Endothelial cell of umbilical vein (primary cell): ENCODE results near the gene PARP12. TPM values are rescaled to one million over a fixed set of nuclear protein-coding genes. Genes with fewer than 3 reads are reported as not detected.

Source experiments
- BruUV-seq: library from RNA; stranded (reverse); fragments of 400-500 nt; replicated peaks from 2 replicates; lab custom pipeline; 2021; lab: Mats Ljungman, UMichigan
- CTCF ChIA-PET: fragments of 300-600, 350-600 bp; sonication (Branson Sonifier 250); formaldehyde crosslinking; loops from one replicate; lab custom pipeline; 2021; ENCODE audit warnings: antibody characterized with exemption, inconsistent platforms; lab: Charles Lee
- POLR2A ChIA-PET: fragments of 300-600, 350-600 bp; sonication (Branson Sonifier 250); formaldehyde crosslinking; loops from one replicate; lab custom pipeline; 2021; ENCODE audit warnings: antibody characterized with exemption, inconsistent platforms; lab: Charles Lee
- DNase-seq: peaks from one replicate; pipeline ENCODE4 v3.0.0-alpha.2; 2011; ENCODE audit warnings: low read depth, low spot score
- FAIRE-seq: peaks from 2 replicates; lab custom pipeline; 2011; peaks lifted over from hg19 to GRCh38; lab: Jason Lieb, UNC
- H2AFZ ChIP-seq: 2 replicates; pipeline ENCODE4 v1.6.0; 2012; ENCODE audit warnings: low read depth, low read length, control low read depth, inconsistent platforms
- H3K27ac ChIP-seq: 2 replicates; pipeline ENCODE4 v1.5.1; 2011; ENCODE audit warnings: low read depth, mild to moderate bottlenecking, control low read depth, low read length, moderate library complexity; ENCODE audit not compliant: insufficient read depth
- H3K27me3 ChIP-seq, 2 experiments: 2 replicates each; pipeline versions ENCODE4 v1.6.0 to v1.6.1; 2011; ENCODE audit warnings: low read length in 2 of 2, mixed read lengths in 1 of 2; ENCODE audit not compliant: control insufficient read depth in 2 of 2, insufficient read depth in 2 of 2
- H3K36me3 ChIP-seq, 2 experiments: 2 replicates in 1 of 2; 3 replicates in 1 of 2; pipeline ENCODE4 v1.5.1; 2011; ENCODE audit warnings: low read length in 2 of 2, mild to moderate bottlenecking in 1 of 2, moderate library complexity in 1 of 2; ENCODE audit not compliant: control insufficient read depth in 2 of 2, insufficient read depth in 2 of 2; ENCODE audit errors: extremely low read depth in 1 of 2
- H3K4me1 ChIP-seq: 3 replicates; pipeline ENCODE4 v1.5.1; 2011; ENCODE audit warnings: mild to moderate bottlenecking, low read length; ENCODE audit not compliant: control insufficient read depth, insufficient read depth; ENCODE audit errors: extremely low read depth
- H3K4me2 ChIP-seq: 2 replicates; pipeline ENCODE4 v1.6.1; 2011; ENCODE audit warnings: low read length, control low read depth, mixed read lengths; ENCODE audit not compliant: insufficient read depth
- H3K4me3 ChIP-seq, 3 experiments: fragments of 200-600 bp in 1 of 3; sonication (generic), shearing (Covaris generic) in 1 of 3; replicated peaks in 1 of 3; 2 replicates each; pipeline ENCODE4 v1.5.1; 2011 to 2016; ENCODE audit warnings: control low read depth in 3 of 3, low read length in 3 of 3, mild to moderate bottlenecking in 2 of 3, inconsistent platforms in 1 of 3, low read depth in 1 of 3, moderate library complexity in 1 of 3; ENCODE audit not compliant: insufficient read depth in 1 of 3
- H3K79me2 ChIP-seq: 2 replicates; pipeline ENCODE4 v1.6.0; 2012; ENCODE audit warnings: low read length, inconsistent platforms; ENCODE audit not compliant: control insufficient read depth, insufficient read depth
- H3K9ac ChIP-seq: replicated peaks from 2 replicates; pipeline ENCODE3; 2011; ENCODE audit warnings: low read length, control low read depth; ENCODE audit not compliant: insufficient read depth; ENCODE audit errors: extremely low read depth
- H3K9me1 ChIP-seq: replicated peaks from 3 replicates; pipeline ENCODE4 v1.6.0; 2011; ENCODE audit warnings: mild to moderate bottlenecking, low read length; ENCODE audit not compliant: control insufficient read depth, insufficient read depth; ENCODE audit errors: extremely low read depth
- H3K9me3 ChIP-seq: replicated peaks from 2 replicates; pipeline ENCODE4 v1.5.1; 2012; ENCODE audit warnings: low read length, inconsistent platforms; ENCODE audit not compliant: control insufficient read depth, insufficient read depth
- H4K20me1 ChIP-seq: replicated peaks from 2 replicates; pipeline ENCODE3; 2011; ENCODE audit warnings: mild to moderate bottlenecking, low read length; ENCODE audit not compliant: control insufficient read depth, insufficient read depth; ENCODE audit errors: extremely low read depth
- EZH2 ChIP-seq: IDR thresholded peaks from 2 replicates; pipeline ENCODE4 v1.6.1; 2012; ENCODE audit warnings: borderline replicate concordance, low read depth, mild to moderate bottlenecking, moderate library complexity, low read length, inconsistent platforms; ENCODE audit not compliant: severe bottlenecking
- FOS ChIP-seq: IDR thresholded peaks from 2 replicates; pipeline ENCODE4 v1.6.1; 2011; ENCODE audit warnings: mild to moderate bottlenecking, low read length, moderate library complexity, borderline replicate concordance; ENCODE audit not compliant: insufficient read depth
- GATA2 ChIP-seq: IDR thresholded peaks from 2 replicates; pipeline ENCODE4 v1.7.0; 2011; ENCODE audit warnings: low read depth, mild to moderate bottlenecking, moderate library complexity, mixed read lengths, low read length; ENCODE audit not compliant: insufficient read length, insufficient read depth
- JUN ChIP-seq: IDR thresholded peaks from 2 replicates; pipeline ENCODE4 v1.6.1; 2011; ENCODE audit warnings: borderline replicate concordance, low read depth; ENCODE audit not compliant: insufficient read length, insufficient read depth
- MYC ChIP-seq: IDR thresholded peaks from one replicate; pipeline ENCODE4 v1.6.1; 2011; ENCODE audit warnings: mild to moderate bottlenecking, low read depth, low read length
- POLR2A ChIP-seq: IDR thresholded peaks from 2 replicates; pipeline ENCODE4 v1.6.1; 2012; ENCODE audit warnings: low read depth, mild to moderate bottlenecking, control low read depth, low read length
- POLR2AphosphoS5 ChIP-seq: IDR thresholded peaks from 2 replicates; pipeline ENCODE4 v1.6.1; 2012; ENCODE audit warnings: low read depth, mild to moderate bottlenecking, control low read depth, low read length, moderate library complexity; ENCODE audit not compliant: insufficient read depth
- dilution Hi-C: fragments of 300-500 bp; cut with MboI; formaldehyde crosslinking; loops from one replicate; pipeline ENCODE4 v1.15.0; 2019; ENCODE audit warnings: low sequenced_read_pairs; ENCODE audit not compliant: extremely low pct_ligation_motif_present
- intact Hi-C: fragments of 100-400 bp; cut with micrococcal nuclease; formaldehyde crosslinking; loops from one replicate; pipeline ENCODE4 v1.10.0; 2022
- polyA plus RNA-seq, 4 experiments: library from polyadenylated mRNA; depleted of rRNA in 3 of 4; stranded (reverse) in 3 of 4; unstranded in 1 of 4; fragments of >200 nt; gene quantifications; 2 replicates each; pipeline versions ENCODE4 v1.2.1 to v1.2.3, GENCODE V29; 2011 to 2012; ENCODE audit warnings: missing spikeins in 1 of 4
- total RNA-seq: library from RNA; stranded (reverse); gene quantifications from 2 replicates; pipeline ENCODE4 v1.2.3, GENCODE V29; 2021
- TF ChIP-seq, protein P1 (sequence below): IDR thresholded peaks from 2 replicates; pipeline ENCODE4 v1.6.1; 2011; ENCODE audit not compliant: insufficient read depth, insufficient read length
- TF ChIP-seq, protein P2 (sequence below), 2 donors: IDR thresholded peaks; 1 replicate in 1 of 2; 2 replicates in 1 of 2; pipeline ENCODE4 v1.5.1; 2011; ENCODE audit warnings: low read length in 2 of 2, mild to moderate bottlenecking in 2 of 2, moderate library complexity in 2 of 2, control low read depth in 1 of 2, inconsistent platforms in 1 of 2, low read depth in 1 of 2; ENCODE audit not compliant: insufficient read depth in 1 of 2; ENCODE audit errors: extremely low read depth in 1 of 2

Gene PARP12
- total and polyA plus RNA-seq, 2 donors (not counting 3 experiments of a cell fraction or from before 2014, with no cell fraction given) = 65.4 to 83.2 TPM

DNA sequence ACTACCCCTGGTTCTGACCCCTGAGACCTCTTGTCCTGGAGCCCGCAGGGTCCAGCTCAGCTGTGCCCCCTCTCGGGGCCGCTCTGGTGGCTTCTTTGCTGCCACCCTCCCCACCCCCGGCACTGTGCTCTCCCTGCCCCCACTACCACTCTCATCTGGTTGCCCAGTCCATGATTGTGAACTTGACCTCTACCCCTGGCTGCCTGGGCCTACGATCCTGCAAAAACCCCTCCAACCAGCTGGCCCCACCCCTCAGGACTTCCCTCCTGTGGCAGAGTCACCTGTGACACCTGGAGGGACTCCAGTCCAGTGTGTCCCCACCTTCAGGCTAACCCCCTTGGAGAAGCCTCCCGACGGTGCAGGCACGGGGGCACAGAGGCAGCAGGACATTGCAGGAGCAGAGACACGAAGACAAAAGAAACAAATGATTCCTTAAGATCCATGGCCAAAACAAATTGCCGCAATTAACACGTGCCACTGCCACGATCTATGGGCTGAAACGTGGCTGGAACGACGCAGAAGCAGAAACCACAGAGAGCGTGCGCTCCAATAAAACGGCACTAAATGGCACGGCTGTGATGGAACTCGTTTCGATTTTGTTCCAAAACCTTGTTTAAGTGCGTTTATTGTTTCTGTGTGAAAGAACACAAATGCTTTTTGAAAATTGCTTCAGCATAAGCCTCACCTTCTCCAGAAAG is 72.0 kb downstream of the PARP12 start:
- H3K4me3 ChIP-seq = no peak overlapping the region
- ChIA-PET POLR2A (no interaction called here), CTCF (interaction anchor here (1.7 kb wide), 1 partner anchor 372 kb away, joined by 3 read pairs; no protein-coding TSS in a partner anchor)
- no TSS peak for BruUV-seq
- H3K79me2 ChIP-seq = no peaks in the 10 kb centered on the region
- dilution Hi-C loops (no loop called here), intact Hi-C loops (no loop called here)
- no peaks in the 10 kb centered on the region for H4K20me1 ChIP-seq
- DNase-seq (no peak), FAIRE-seq (no peak)
- H3K27ac ChIP-seq = no peak overlapping the region
- H3K9me3 ChIP-seq = no peaks in the 10 kb centered on the region
- no peaks in the 10 kb centered on the region for H3K36me3 ChIP-seq
- H3K4me2 ChIP-seq = no peak overlapping the region
- H3K9me1 ChIP-seq = no peaks in the 10 kb centered on the region
- no peaks in the 10 kb centered on the region for H3K27me3 ChIP-seq
- no peak overlapping the region for H3K9ac ChIP-seq
- H2AFZ ChIP-seq = no peak overlapping the region
- TF ChIP-seq, protein P1, sequence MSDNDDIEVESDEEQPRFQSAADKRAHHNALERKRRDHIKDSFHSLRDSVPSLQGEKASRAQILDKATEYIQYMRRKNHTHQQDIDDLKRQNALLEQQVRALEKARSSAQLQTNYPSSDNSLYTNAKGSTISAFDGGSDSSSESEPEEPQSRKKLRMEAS = no peak
- TF ChIP-seq GATA2 = no peak
- TF ChIP-seq EZH2 = no peak
- TF ChIP-seq JUN = no peak
- no peak for TF ChIP-seq MYC
- TF ChIP-seq FOS = no peak
- TF ChIP-seq, protein P2, sequence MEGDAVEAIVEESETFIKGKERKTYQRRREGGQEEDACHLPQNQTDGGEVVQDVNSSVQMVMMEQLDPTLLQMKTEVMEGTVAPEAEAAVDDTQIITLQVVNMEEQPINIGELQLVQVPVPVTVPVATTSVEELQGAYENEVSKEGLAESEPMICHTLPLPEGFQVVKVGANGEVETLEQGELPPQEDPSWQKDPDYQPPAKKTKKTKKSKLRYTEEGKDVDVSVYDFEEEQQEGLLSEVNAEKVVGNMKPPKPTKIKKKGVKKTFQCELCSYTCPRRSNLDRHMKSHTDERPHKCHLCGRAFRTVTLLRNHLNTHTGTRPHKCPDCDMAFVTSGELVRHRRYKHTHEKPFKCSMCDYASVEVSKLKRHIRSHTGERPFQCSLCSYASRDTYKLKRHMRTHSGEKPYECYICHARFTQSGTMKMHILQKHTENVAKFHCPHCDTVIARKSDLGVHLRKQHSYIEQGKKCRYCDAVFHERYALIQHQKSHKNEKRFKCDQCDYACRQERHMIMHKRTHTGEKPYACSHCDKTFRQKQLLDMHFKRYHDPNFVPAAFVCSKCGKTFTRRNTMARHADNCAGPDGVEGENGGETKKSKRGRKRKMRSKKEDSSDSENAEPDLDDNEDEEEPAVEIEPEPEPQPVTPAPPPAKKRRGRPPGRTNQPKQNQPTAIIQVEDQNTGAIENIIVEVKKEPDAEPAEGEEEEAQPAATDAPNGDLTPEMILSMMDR (IDR thresholded peaks at IDR 0.05; ENCODE audit: extremely low read depth in 1 of 2, insufficient read depth in 1 of 2, low read depth in 1 of 2, low read length in 2 of 2) = no peak
- TF ChIP-seq POLR2AphosphoS5 = no peak
- TF ChIP-seq POLR2A = no peak
- no peaks in the 10 kb centered on the region for H3K4me1 ChIP-seq
